GM19035 (cell line): Measurements from ENCODE around the gene RPS3.
"Not testable (repeated sequence)": the region's sequence is repeated elsewhere in the genome, so short reads cannot be mapped to it uniquely, and the experiment has no call there.

Experiments
- ATAC-seq: cut with Tn5 transposase; IDR thresholded peaks from one replicate; pipeline ENCODE4 v1.9.1; 2021; ENCODE audit not compliant: unreplicated experiment

Gene RPS3

GRCh38 chr11:75399344-75400145, at the start of gene RPS3:
Gene RPS3 (plus strand): TSS chr11:75399518. CDS start chr11:75399548, 30 bp downstream.
- peak; percentile 86 for ATAC-seq

GRCh38 chr11:75349521-75350116, 49.7 kb upstream of the RPS3 start:
- no peak for ATAC-seq

- no peak for ATAC-seq
These were observed 49.1 kb upstream of the RPS3 start for GRCh38 chr11:75350122-75350742.

GRCh38 chr11:75350743-75351540, 48.4 kb upstream of the RPS3 start:
- ATAC-seq = no peak

GRCh38 chr11:75351541-75351790, 47.9 kb upstream of the RPS3 start, which contains the start of gene ARRB1:
Gene ARRB1 (minus strand): TSS chr11:75351661. CDS start chr11:75351607, 54 bp downstream.
- no peak for ATAC-seq

- no peak for ATAC-seq
These were observed 47.3 kb upstream of the RPS3 start for GRCh38 chr11:75351791-75352587.

GRCh38 chr11:75352588-75353206, 46.6 kb upstream of the RPS3 start:
- no peak for ATAC-seq

GRCh38 chr11:75355051-75355450, 44.3 kb upstream of the RPS3 start:
- ATAC-seq = no peak

- ATAC-seq = no peak
These were observed 42.7 kb upstream of the RPS3 start for GRCh38 chr11:75356613-75357012.

- not testable (repeated sequence) for ATAC-seq
These were observed 37.0 kb upstream of the RPS3 start for GRCh38 chr11:75362285-75362684.

- ATAC-seq = no peak
These were observed 33.6 kb upstream of the RPS3 start for GRCh38 chr11:75365711-75366181.

GRCh38 chr11:75366826-75367225, 32.5 kb upstream of the RPS3 start:
- not testable (repeated sequence) for ATAC-seq

- no peak for ATAC-seq
These were observed 29.6 kb upstream of the RPS3 start for GRCh38 chr11:75369560-75370255.

GRCh38 chr11:75371949-75372876, 27.1 kb upstream of the RPS3 start:
- ATAC-seq = no peak

GRCh38 chr11:75373201-75373600, 26.1 kb upstream of the RPS3 start:
- ATAC-seq = no peak

- ATAC-seq = no peak
These were observed 24.7 kb upstream of the RPS3 start for GRCh38 chr11:75374646-75375045.

- ATAC-seq = no peak
These were observed 23.7 kb upstream of the RPS3 start for GRCh38 chr11:75375626-75376025.

GRCh38 chr11:75376175-75376574, 23.1 kb upstream of the RPS3 start:
- ATAC-seq = no peak
